GM10248 (cell line): ENCODE measurements around the gene SLC6A18.

ENCODE experiments used
- CTCF ChIA-PET: fragments of 300-600 bp; sonication (Branson Sonifier 250); formaldehyde crosslinking; extraction: SDS; loops from one replicate; lab custom pipeline; 2021; ENCODE audit warnings: antibody characterized with exemption; lab: Yijun Ruan, JAX
- POLR2A ChIA-PET: fragments of 350-650 bp; sonication (Branson Sonifier 250); formaldehyde crosslinking; extraction: SDS; loops from one replicate; lab custom pipeline; 2020; ENCODE audit warnings: antibody characterized with exemption; lab: Yijun Ruan, JAX
- DNase-seq: peaks from one replicate; pipeline ENCODE4 v3.0.0; 2012; ENCODE audit errors: extremely low spot score
- CTCF ChIP-seq: IDR thresholded peaks from 2 replicates; pipeline ENCODE4 v1.5.1; 2012; ENCODE audit warnings: mild to moderate bottlenecking, low read depth; ENCODE audit errors: extremely low read depth, missing control alignments, control extremely low read depth

SLC6A18 gene

GRCh38 chr5:1212881-1213280, 12.3 kb upstream of the SLC6A18 start:
- CTCF ChIA-PET, result no interaction called here
- no peak for TF ChIP-seq CTCF
- no peak for DNase-seq
- POLR2A ChIA-PET, result no interaction called here

GRCh38 chr5:1213508-1214162, 11.5 kb upstream of the SLC6A18 start:
- CTCF ChIA-PET, result no interaction called here
- no peak for DNase-seq
- POLR2A ChIA-PET, result no interaction called here
- TF ChIP-seq CTCF, result no peak

- no peak for TF ChIP-seq CTCF
- ChIA-PET CTCF (no interaction called here), POLR2A (no interaction called here)
- no peak for DNase-seq
Measured at GRCh38 chr5:1214163-1214935, 10.8 kb upstream of the SLC6A18 start.

- POLR2A ChIA-PET, result no interaction called here
- TF ChIP-seq CTCF, result no peak
- no peak for DNase-seq
- CTCF ChIA-PET, result no interaction called here
Measured at GRCh38 chr5:1214936-1215220, 10.3 kb upstream of the SLC6A18 start.

GRCh38 chr5:1215320-1216096, 9.7 kb upstream of the SLC6A18 start:
- CTCF ChIA-PET, result interaction anchor here (1.0 kb wide), 1 partner anchor 13 kb away, joined by 3 read pairs; no protein-coding TSS in a partner anchor
- TF ChIP-seq CTCF, result no peak
- DNase-seq, result no peak
- POLR2A ChIA-PET, result no interaction called here

GRCh38 chr5:1216211-1216917, 8.8 kb upstream of the SLC6A18 start:
- POLR2A ChIA-PET, result no interaction called here
- no peak for TF ChIP-seq CTCF
- DNase-seq, result no peak
- CTCF ChIA-PET, result interaction anchor here (1.0 kb wide), 1 partner anchor 14 kb away, joined by 3 read pairs; no protein-coding TSS in a partner anchor
